ENCODE results near the gene NECTIN1. TPM values are rescaled to one million over a fixed set of nuclear protein-coding genes. Genes with fewer than 3 reads are reported as not detected.

NECTIN1 gene
- total RNA-seq, 2 experiments from 2014 or later = 1.6 to 1.7 TPM

GRCh38 chr11:119754199-119754598 lies 25.2 kb upstream of the NECTIN1 start:
- DNase-seq (no peak), ATAC-seq (peak; percentile 49)
- no peaks in the 10 kb centered on the region for H3K36me3 Mint-ChIP-seq (ENCODE audit: low read depth)
- no peak overlapping the region for H3K4me3 Mint-ChIP-seq
- no peak overlapping the region for H3K27ac Mint-ChIP-seq
- peaks cover 8% of the 10 kb centered on the region for H3K4me1 Mint-ChIP-seq
- CTCF ChIA-PET = no interaction called here
- H3K27me3 Mint-ChIP-seq = peaks cover 16% of the 10 kb centered on the region
- intact Hi-C loops (cut with DNase I, micrococcal nuclease) = no loop called here
- no peaks in the 10 kb centered on the region for H3K9me3 Mint-ChIP-seq (ENCODE audit: low read depth)
- POLR2A ChIA-PET = no interaction called here

GRCh38 chr11:119752946-119753345 lies 23.9 kb upstream of the NECTIN1 start:
- no peak for ATAC-seq
- ChIA-PET POLR2A (no interaction called here), CTCF (interaction anchor here (0.5 to 1.1 kb wide), 2 partner anchors 9 to 17 kb away, joined by 4 read pairs; no protein-coding TSS in a partner anchor)
- peaks cover 16% of the 10 kb centered on the region for H3K27me3 Mint-ChIP-seq
- DNase-seq = no peak
- no peaks in the 10 kb centered on the region for H3K36me3 Mint-ChIP-seq (ENCODE audit: low read depth)
- H3K4me3 Mint-ChIP-seq = no peak overlapping the region
- intact Hi-C loops (cut with DNase I, micrococcal nuclease) = no loop called here
- no peak overlapping the region for H3K27ac Mint-ChIP-seq
- H3K9me3 Mint-ChIP-seq (ENCODE audit: low read depth) = no peaks in the 10 kb centered on the region
- peaks cover 8% of the 10 kb centered on the region for H3K4me1 Mint-ChIP-seq

GRCh38 chr11:119752345-119752871 lies 23.4 kb upstream of the NECTIN1 start:
- ATAC-seq (peak; percentile 9), DNase-seq (no peak)
- CTCF ChIA-PET = interaction anchor here (1.1 kb wide), 1 partner anchor 8 kb away, joined by 4 read pairs; no protein-coding TSS in a partner anchor
- POLR2A ChIA-PET = no interaction called here
- peaks cover 16% of the 10 kb centered on the region for H3K27me3 Mint-ChIP-seq
- H3K9me3 Mint-ChIP-seq (ENCODE audit: low read depth) = no peaks in the 10 kb centered on the region
- no peaks in the 10 kb centered on the region for H3K36me3 Mint-ChIP-seq (ENCODE audit: low read depth)
- intact Hi-C loops (cut with DNase I, micrococcal nuclease) = no loop called here
- no peak overlapping the region for H3K27ac Mint-ChIP-seq
- peaks cover 8% of the 10 kb centered on the region for H3K4me1 Mint-ChIP-seq
- H3K4me3 Mint-ChIP-seq = no peak overlapping the region

- peaks cover 16% of the 10 kb centered on the region for H3K27me3 Mint-ChIP-seq
- no peaks in the 10 kb centered on the region for H3K36me3 Mint-ChIP-seq (ENCODE audit: low read depth)
- intact Hi-C loops (cut with DNase I, micrococcal nuclease) = no loop called here
- H3K4me3 Mint-ChIP-seq = no peak overlapping the region
- no peak overlapping the region for H3K27ac Mint-ChIP-seq
- ChIA-PET POLR2A (interaction anchor here (0.6 kb wide), 1 partner anchor 13 kb away, joined by 3 read pairs; no protein-coding TSS in a partner anchor), CTCF (interaction anchor here (0.5 kb wide), 1 partner anchor 11 kb away, joined by 3 read pairs; no protein-coding TSS in a partner anchor)
- no peaks in the 10 kb centered on the region for H3K9me3 Mint-ChIP-seq (ENCODE audit: low read depth)
- H3K4me1 Mint-ChIP-seq = peaks cover 8% of the 10 kb centered on the region
- no peak for ATAC-seq
- DNase-seq = no peak
Observed at GRCh38 chr11:119750056-119750455, 21.1 kb upstream of the NECTIN1 start.

GRCh38 chr11:119749006-119749565 lies 20.1 kb upstream of the NECTIN1 start:
- Mint-ChIP-seq H3K4me1 (peaks cover 8% of the 10 kb centered on the region), H3K27me3 (peaks cover 24% of the 10 kb centered on the region), H3K4me3 (no peak overlapping the region), H3K27ac (no peak overlapping the region), H3K36me3 (ENCODE audit: low read depth) (no peaks in the 10 kb centered on the region), H3K9me3 (ENCODE audit: low read depth) (no peaks in the 10 kb centered on the region)
- DNase-seq = no peak
- ChIA-PET POLR2A (no interaction called here), CTCF (interaction anchor here (0.7 kb wide), 1 partner anchor 20 kb away, joined by 3 read pairs; no protein-coding TSS in a partner anchor)
- intact Hi-C loops (cut with DNase I, micrococcal nuclease) = no loop called here
- ATAC-seq = no peak

GRCh38 chr11:119747868-119748660 lies 19.1 kb upstream of the NECTIN1 start:
- no peaks in the 10 kb centered on the region for H3K36me3 Mint-ChIP-seq (ENCODE audit: low read depth)
- H3K9me3 Mint-ChIP-seq (ENCODE audit: low read depth) = no peaks in the 10 kb centered on the region
- H3K27ac Mint-ChIP-seq = no peak overlapping the region
- peaks cover 8% of the 10 kb centered on the region for H3K4me1 Mint-ChIP-seq
- DNase-seq = no peak
- peaks cover 29% of the 10 kb centered on the region for H3K27me3 Mint-ChIP-seq
- CTCF ChIA-PET = interaction anchor here (0.6 to 1.1 kb wide), 3 partner anchors 19 to 51 kb away, joined by 3 read pairs; partner anchors contain the start of gene NECTIN1
- POLR2A ChIA-PET = no interaction called here
- H3K4me3 Mint-ChIP-seq = no peak overlapping the region
- intact Hi-C loops (cut with DNase I, micrococcal nuclease) = no loop called here
- no peak for ATAC-seq

- H3K4me3 Mint-ChIP-seq = no peak overlapping the region
- no peak overlapping the region for H3K27ac Mint-ChIP-seq
- peaks cover 10% of the 10 kb centered on the region for H3K4me1 Mint-ChIP-seq
- no peak for ATAC-seq
- H3K36me3 Mint-ChIP-seq (ENCODE audit: low read depth) = no peaks in the 10 kb centered on the region
- DNase-seq = no peak
- intact Hi-C loops (cut with DNase I, micrococcal nuclease) = no loop called here
- H3K9me3 Mint-ChIP-seq (ENCODE audit: low read depth) = no peaks in the 10 kb centered on the region
- CTCF ChIA-PET = interaction anchor here (1.7 kb wide), 1 partner anchor 17 kb away, joined by 7 read pairs; the partner anchor contains the start of gene NECTIN1
- H3K27me3 Mint-ChIP-seq = peaks cover 36% of the 10 kb centered on the region
- POLR2A ChIA-PET = no interaction called here
Observed at GRCh38 chr11:119745776-119746535, 17.0 kb upstream of the NECTIN1 start.

GRCh38 chr11:119745112-119745511 lies 16.1 kb upstream of the NECTIN1 start:
- Mint-ChIP-seq H3K9me3 (ENCODE audit: low read depth) (no peaks in the 10 kb centered on the region), H3K36me3 (ENCODE audit: low read depth) (no peaks in the 10 kb centered on the region), H3K4me1 (peaks cover 10% of the 10 kb centered on the region), H3K27ac (no peak overlapping the region), H3K4me3 (no peak overlapping the region), H3K27me3 (peaks cover 39% of the 10 kb centered on the region)
- DNase-seq = no peak
- CTCF ChIA-PET = no interaction called here
- ATAC-seq = no peak
- POLR2A ChIA-PET = no interaction called here
- intact Hi-C loops (cut with DNase I, micrococcal nuclease) = no loop called here

GRCh38 chr11:119744577-119744976 lies 15.6 kb upstream of the NECTIN1 start:
- no peak overlapping the region for H3K27ac Mint-ChIP-seq
- CTCF ChIA-PET = interaction anchor here (1.4 to 2.3 kb wide), 2 partner anchors 9 to 15 kb away, joined by 4 to 12 read pairs; partner anchors contain the start of gene NECTIN1
- ATAC-seq = no peak
- H3K36me3 Mint-ChIP-seq (ENCODE audit: low read depth) = no peaks in the 10 kb centered on the region
- H3K27me3 Mint-ChIP-seq = peaks cover 39% of the 10 kb centered on the region
- no peak overlapping the region for H3K4me3 Mint-ChIP-seq
- no peaks in the 10 kb centered on the region for H3K9me3 Mint-ChIP-seq (ENCODE audit: low read depth)
- peaks cover 10% of the 10 kb centered on the region for H3K4me1 Mint-ChIP-seq
- DNase-seq = no peak
- intact Hi-C loops (cut with DNase I, micrococcal nuclease) = no loop called here
- POLR2A ChIA-PET = no interaction called here

GRCh38 chr11:119743006-119743405 lies 14.0 kb upstream of the NECTIN1 start:
- Mint-ChIP-seq H3K4me3 (no peak overlapping the region), H3K36me3 (ENCODE audit: low read depth) (no peaks in the 10 kb centered on the region), H3K4me1 (peaks cover 10% of the 10 kb centered on the region), H3K27me3 (peaks cover 39% of the 10 kb centered on the region), H3K27ac (no peak overlapping the region), H3K9me3 (ENCODE audit: low read depth) (no peaks in the 10 kb centered on the region)
- DNase-seq (no peak), ATAC-seq (no peak)
- ChIA-PET CTCF (interaction anchor here (0.7 to 2.3 kb wide), 4 partner anchors 13 to 262 kb away, joined by 3 to 12 read pairs (median 4); partner anchors contain the start of gene NECTIN1), POLR2A (no interaction called here)
- intact Hi-C loops (cut with DNase I, micrococcal nuclease) = no loop called here

GRCh38 chr11:119742263-119742861 lies 13.4 kb upstream of the NECTIN1 start:
- Mint-ChIP-seq H3K4me3 (no peak overlapping the region), H3K27me3 (peaks cover 39% of the 10 kb centered on the region)
- intact Hi-C loops (cut with DNase I, micrococcal nuclease) = no loop called here

More at GRCh38 chr11:119742263-119742861, 13.4 kb upstream of the NECTIN1 start:
- DNase-seq (peak; percentile 45), ATAC-seq (peak; percentile 31)
- ChIA-PET POLR2A (no interaction called here), CTCF (interaction anchor here (0.7 to 2.3 kb wide), 3 partner anchors 10 to 262 kb away, joined by 3 to 12 read pairs (median 4); partner anchors contain the start of gene NECTIN1)
- Mint-ChIP-seq H3K4me1 (peaks cover 10% of the 10 kb centered on the region), H3K36me3 (ENCODE audit: low read depth) (no peaks in the 10 kb centered on the region), H3K27ac (no peak overlapping the region), H3K9me3 (ENCODE audit: low read depth) (no peaks in the 10 kb centered on the region)
